Left ventricle myocardium superior (tissue), 1 donor: Measurements from ENCODE around the gene PROSER2. TPM values are rescaled to one million over a fixed set of nuclear protein-coding genes. Genes with fewer than 3 reads are reported as not detected.

Source experiments
- ATAC-seq: fragments of 200-7000 bp; cut with Tn5 transposase; one replicate; pipeline ENCODE4 v1.9.1; 2020; ENCODE audit warnings: mild to moderate bottlenecking, moderate library complexity
- DNase-seq: peaks from one replicate; pipeline ENCODE4 v3.0.0-alpha.2; 2020
- intact Hi-C: fragments of 100-400 bp; cut with micrococcal nuclease; formaldehyde crosslinking; loops from one replicate; pipeline ENCODE4 v1.11.0; 2022
- total RNA-seq: library from RNA; stranded (reverse); fragmentation: NEBNext Ultra II Directional; extraction: Animal tissue kit (Norgen Biotek cat#: 25700); gene quantifications from one replicate; pipeline ENCODE4 v1.2.1, GENCODE V29; 2021
- donor health status: DM: no; HTN: yes; CAD: no; lungs with severe emphysema.

Gene PROSER2
- total RNA-seq, 1 donor from 2014 or later, result 1.1 TPM

DNA sequence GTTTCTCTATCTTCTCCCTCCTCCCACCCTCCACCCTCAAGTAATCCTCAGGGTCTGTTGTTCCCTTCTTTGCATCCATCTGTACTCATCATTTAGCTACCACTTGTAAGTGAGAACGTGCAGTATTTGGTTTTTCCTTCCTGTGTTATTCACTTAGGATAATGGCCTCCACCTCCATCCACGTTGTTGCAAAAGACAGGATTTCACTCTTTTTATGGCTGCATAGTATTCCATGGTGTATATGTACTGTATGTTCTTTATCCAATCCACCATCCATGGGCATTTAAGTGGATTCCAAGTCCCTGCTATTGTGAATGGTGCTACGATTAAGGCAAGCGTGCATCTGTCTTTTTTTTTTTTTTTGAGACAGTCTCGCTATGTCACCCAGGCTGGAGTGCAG lies 72.4 kb downstream of the PROSER2 start:
- intact Hi-C loops, result no loop called here
- ATAC-seq, result no peak

DNA sequence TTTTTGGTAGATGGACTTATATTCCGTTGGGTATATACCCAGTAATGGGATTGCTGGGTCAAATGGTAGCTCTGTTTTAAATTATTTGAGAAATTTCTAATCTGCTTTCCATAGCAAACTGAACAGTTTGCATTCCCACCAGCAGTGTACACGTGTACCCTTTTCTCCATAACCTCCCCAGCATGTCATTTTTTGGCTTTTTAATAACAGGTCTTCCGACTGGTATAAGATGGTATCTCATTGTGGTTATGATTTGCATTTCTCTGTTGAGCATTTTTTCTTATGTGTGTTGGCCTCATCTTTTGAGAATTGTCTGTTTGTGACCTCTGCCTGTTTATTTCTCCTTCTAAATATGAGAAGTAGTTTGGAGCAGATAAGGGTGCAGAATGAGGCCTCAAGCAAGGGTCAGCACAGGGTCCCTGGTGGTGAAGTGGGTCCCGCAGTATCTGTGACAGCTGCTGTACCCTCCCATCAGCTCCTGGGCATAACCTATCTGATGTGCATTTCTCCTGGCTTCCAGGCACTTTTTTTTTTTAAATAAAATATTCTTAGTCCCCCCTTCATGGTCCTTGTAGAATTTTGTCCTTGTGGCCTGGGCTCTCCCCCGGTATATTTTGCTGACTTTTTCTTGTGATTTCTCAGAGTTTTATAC lies 73.5 kb downstream of the PROSER2 start:
- ATAC-seq, result no peak
- intact Hi-C loops, result no loop called here
- DNase-seq, result no peak

More for the DNA sequence above, 72.4 kb downstream of the PROSER2 start:
- no peak for DNase-seq

DNA sequence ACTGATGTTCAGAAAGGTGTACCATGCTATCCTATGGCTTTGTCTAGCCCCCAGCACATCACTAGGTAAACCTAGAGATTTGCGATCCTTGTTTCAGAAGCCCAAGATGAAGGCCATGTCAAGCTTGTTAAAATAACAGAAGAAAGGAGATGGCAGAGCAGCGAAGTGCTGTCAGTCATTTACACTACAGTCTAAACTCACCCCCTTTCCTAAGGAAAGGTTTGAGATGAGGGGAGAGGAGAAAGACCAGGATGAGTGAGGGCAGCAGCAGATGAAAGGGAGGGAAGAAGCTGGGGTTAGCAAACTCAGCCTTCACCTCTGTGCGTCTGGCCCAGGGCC lies 74.8 kb downstream of the PROSER2 start:
- DNase-seq (no peak), ATAC-seq (no peak)
- intact Hi-C loops, result no loop called here

DNA sequence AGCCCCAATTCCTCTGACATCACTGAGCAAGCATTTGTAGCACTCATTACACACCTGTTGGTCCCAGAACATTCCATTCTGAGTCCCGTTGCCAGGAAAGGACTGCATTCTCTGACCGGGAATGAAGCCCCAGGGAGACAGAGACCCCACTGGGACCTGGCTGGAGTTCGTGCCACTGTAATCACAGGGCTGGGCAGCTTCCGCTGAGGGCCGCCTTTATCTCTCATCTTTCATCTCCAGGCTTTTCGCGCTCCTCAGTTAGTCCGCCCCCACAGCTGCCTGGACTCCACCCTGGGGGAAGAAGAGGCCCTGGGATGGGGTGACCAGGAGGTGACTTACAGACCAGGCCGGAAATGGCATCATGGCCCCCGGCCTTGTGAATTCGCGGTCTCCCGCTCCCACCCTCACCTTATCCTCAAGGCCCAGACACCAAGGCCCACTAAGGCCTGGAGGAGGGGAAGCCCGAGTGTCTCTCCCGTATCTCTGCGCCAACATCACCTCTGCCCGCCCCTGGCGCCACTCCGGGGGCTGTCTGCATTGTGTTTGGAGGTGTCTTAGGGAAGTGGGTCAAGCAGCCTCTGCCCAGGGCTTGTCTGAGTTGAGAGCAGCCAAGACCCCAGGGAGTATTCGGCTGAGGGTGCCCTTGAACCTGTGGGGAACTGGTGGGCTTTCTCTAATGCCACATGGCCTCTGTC lies 75.4 kb downstream of the PROSER2 start:
- no peak for ATAC-seq

GRCh38 chr10:11899067-11899876 lies 76.1 kb downstream of the PROSER2 start:
- ATAC-seq (no peak), DNase-seq (no peak)
- intact Hi-C loops, result no loop called here

More for the DNA sequence above, 75.4 kb downstream of the PROSER2 start:
- intact Hi-C loops, result no loop called here
- no peak for DNase-seq

- intact Hi-C loops, result no loop called here
- no peak for ATAC-seq
- no peak for DNase-seq
These were observed 77.8 kb downstream of the PROSER2 start for GRCh38 chr10:11901036-11901301.

DNA sequence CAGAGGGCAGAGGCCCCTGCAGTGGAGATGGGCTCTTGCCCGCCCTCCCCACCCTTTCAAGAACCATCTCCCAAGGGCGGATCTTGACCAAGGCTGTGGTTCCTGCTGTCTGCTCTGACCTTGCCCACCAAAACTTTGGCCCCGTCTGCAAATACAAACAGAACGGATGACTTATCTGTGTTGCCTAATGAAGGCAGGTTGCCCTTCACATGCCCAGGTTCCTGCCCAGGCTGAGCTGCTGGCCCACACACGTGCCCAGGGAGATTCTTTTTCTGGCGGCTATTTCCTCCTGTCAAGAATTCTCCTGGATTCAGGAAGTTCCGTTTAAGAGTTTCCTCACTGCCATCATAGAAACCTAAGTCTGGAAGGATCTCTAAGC lies 78.3 kb downstream of the PROSER2 start:
- no peak for DNase-seq
- ATAC-seq, result no peak
- intact Hi-C loops, result no loop called here

DNA sequence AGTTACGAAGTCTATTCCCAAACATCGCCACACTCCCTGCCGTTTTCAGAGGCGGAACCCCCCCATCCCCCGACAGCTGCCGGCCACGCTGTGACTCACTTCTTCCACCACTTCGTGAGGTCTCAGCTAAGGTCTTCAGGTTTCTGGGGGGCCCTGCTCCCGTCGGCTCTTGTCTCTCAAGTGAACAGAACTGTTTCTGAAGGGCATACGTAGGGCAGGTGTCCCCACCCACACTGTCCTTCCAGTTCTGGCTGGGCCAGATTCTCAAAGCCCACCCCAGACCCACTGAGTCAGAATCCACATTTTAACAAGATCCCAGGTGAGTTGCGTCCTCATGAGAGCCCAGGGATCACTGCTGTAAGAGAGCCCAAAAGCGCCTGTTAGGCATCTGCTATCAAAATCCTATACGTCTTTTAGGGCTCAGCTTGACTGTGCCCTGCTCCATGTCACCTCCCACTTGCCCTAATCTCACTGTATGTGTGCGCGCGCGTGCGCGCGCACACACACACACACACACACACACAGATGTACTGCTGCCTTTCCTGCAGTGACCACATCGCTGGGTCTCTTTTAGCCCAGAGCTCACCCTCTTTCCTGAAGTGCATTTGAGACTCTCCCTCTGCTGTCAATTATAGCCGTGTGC lies 78.8 kb downstream of the PROSER2 start:
- intact Hi-C loops, result no loop called here
- no peak for DNase-seq
- peak; percentile 39 for ATAC-seq

GRCh38 chr10:11902646-11903045 lies 79.5 kb downstream of the PROSER2 start:
- no peak for ATAC-seq
- intact Hi-C loops, result no loop called here
- no peak for DNase-seq

- ATAC-seq, result no peak
- no peak for DNase-seq
- intact Hi-C loops, result no loop called here
These were observed 83.6 kb downstream of the PROSER2 start for GRCh38 chr10:11906714-11907113.

GRCh38 chr10:11907914-11908313 lies 84.8 kb downstream of the PROSER2 start:
- intact Hi-C loops, result no loop called here
- DNase-seq (no peak), ATAC-seq (no peak)

GRCh38 chr10:11908536-11908935 lies 85.4 kb downstream of the PROSER2 start:
- intact Hi-C loops, result no loop called here
- ATAC-seq, result no peak
- DNase-seq, result no peak

- DNase-seq (no peak), ATAC-seq (no peak)
- intact Hi-C loops, result no loop called here
These were observed 85.8 kb downstream of the PROSER2 start for GRCh38 chr10:11908991-11909390.

GRCh38 chr10:11909618-11910017 lies 86.5 kb downstream of the PROSER2 start:
- intact Hi-C loops, result no loop called here
- ATAC-seq (peak; percentile 62), DNase-seq (no peak)

DNA sequence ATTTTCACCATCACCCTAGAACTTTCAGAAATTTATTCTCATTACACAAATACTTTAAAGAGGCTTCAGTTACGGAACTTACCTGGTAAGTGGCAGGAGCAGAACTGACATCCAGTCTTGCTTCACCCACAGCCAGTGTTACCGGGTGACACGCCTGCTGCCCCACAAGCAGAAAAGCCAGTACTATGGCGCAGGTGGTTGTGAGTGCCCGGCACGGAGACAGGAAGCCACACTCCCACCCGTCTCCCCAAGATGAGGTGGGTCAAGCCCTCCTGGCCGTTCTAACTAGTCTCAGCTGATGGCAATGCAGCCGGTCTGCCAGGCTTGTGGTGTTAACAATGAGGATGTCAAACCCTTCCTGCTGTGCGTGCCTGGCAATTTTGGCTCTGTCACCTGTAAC lies 86.9 kb downstream of the PROSER2 start:
- ATAC-seq (no peak), DNase-seq (no peak)
- intact Hi-C loops, result no loop called here

GRCh38 chr10:11913079-11913641 lies 90.0 kb downstream of the PROSER2 start:
- intact Hi-C loops, result no loop called here
- ATAC-seq (no peak), DNase-seq (no peak)

DNA sequence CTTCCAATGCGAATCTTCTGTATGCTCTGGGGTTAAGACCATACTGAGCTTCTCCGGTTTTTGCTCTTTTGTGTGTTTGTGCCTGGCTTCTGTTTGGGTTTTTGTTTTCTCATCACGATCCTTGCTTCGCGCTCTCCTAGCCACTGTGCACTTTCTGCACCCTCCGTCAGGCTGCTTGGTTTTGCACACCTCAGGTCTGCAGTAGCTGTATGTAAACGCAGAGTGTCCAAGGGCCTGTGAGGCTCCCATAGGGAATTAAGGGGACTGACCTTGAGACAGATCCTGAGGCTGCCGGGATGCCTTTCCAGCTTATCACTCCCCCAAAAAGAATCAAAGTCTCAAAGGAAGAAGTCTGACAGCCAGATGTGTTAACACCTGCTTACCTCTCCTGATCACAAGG lies 95.2 kb downstream of the PROSER2 start:
- intact Hi-C loops, result no loop called here
- no peak for ATAC-seq
- no peak for DNase-seq

DNA sequence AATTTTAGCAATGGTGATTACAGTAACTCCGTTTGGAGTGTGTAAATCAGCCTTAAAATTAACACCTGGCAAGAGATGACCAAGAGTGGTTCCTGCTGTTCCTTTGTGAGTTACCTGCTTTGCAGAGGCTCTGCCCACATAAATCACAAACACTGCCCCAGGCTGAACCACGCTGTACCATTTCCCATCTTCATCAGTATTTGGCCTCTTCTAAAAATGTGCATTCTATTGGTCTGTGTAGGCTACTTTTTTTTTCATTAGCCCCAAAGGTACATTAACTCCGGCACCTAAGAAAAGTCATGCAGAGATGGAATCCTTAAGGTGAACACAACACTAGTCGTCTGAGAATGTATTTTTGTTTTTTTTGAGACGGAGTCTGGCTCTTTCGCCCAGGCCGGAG lies 96.1 kb downstream of the PROSER2 start:
- DNase-seq, result no peak
- intact Hi-C loops, result no loop called here
- ATAC-seq, result no peak
